T-helper 1 cell (primary cell): ENCODE results near the gene TMEM89.

Experiments
- DNase-seq, 5 donors: peaks; one replicate each; pipeline ENCODE4 v3.0.0-alpha.2; 2012 to 2020

TMEM89 gene

GRCh38 chr3:48585411-48585810, 36.2 kb downstream of the TMEM89 start:
- DNase-seq: no peak

- DNase-seq: no peak
Observed at GRCh38 chr3:48584836-48585235, 36.7 kb downstream of the TMEM89 start.

GRCh38 chr3:48581621-48582481, 39.7 kb downstream of the TMEM89 start:
- no peak for DNase-seq

GRCh38 chr3:48576647-48577046, 44.9 kb downstream of the TMEM89 start:
- DNase-seq: no peak

DNA sequence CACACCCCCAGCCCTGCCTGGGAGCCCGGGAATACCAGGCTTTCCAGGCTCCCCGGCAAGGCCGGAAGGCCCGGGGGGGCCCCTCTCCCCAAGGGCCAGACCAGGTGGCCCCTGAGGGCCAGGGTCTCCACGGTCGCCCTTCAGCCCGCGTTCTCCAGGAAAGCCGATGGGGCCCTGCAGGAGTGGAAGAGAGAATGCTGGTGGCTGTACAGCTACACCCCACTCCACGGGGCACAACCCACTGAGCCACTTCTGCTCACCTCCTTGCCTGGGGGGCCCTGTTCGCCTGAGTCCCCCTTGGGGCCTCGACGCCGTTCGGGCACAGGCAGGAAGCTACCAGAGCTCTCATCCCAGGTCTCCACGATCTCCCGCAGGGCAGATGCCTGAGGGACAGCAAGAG, 46.2 kb downstream of the TMEM89 start:
- no peak for DNase-seq

DNA sequence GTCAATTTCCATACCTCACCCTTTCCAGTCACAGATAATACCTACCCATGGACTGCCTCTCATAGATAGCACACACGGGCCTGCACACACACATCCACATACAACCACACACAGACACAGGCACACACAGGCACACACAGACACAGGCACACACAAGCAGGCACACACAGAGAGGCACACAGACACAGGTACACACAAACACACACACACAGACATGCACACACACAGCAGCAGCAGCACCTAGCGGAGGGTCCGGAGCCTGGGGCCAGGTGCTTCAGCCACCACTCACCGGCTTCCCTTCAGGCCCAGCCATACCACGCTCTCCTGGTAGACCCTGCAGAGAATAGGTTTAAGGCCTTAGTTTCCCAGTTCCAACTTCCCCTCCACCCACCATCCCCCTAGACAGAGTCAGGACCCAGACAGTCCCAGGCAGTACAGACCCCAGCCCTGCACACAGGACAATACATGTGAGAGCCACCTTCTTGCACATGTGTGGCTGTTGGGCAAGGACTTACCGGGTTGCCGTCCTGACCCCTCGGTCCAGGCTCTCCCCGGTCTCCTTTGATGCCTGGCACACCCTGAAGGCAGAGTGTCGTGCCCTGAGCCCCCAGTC, 47.5 kb downstream of the TMEM89 start:
- DNase-seq: no peak

DNA sequence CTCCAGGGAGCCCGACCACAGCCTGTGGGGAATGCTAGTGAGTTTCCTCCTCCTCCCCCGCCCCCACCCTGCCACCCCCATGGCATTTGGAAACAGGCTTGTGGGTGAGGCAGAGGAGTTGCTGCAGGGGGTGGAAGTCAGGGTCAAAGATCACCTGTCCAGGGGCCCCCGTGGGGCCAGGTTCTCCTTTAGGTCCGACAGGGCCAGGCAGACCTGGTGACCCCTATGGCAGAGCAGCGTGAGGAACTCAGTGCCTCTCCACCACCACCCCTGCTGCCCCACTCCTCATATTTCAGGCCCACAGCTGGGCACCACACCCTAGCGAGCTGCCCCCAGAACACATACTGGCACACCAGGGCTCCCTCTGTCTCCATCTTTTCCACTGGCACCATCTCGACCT, 49.1 kb downstream of the TMEM89 start:
- no peak for DNase-seq

DNA sequence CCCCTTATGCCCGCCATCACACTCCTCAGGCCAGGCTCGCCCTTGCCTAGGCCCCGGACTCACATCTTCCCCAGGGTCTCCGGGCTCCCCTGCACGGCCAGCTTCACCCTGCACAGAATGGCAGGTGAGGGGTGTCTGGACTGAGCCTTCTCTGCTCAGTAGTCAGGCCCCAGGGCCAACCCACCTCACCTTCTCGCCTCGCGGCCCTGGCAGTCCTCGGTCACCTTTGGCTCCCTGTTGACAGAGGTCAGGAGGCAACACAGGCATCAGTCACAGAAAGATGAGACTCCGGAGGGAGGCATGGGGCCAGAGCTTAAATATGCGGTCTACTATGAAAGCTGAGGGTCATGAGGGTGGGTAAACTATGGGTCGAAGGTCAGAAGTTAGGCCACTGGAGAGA, 49.6 kb downstream of the TMEM89 start:
- no peak for DNase-seq
